PC-3 (cell line): ENCODE data around the gene FSTL3.

Experiments used
- EZH2 ChIP-seq: fragments of 300-600 bp; sonication (generic); IDR thresholded peaks from one replicate; pipeline ENCODE4 v1.6.1; 2017; ENCODE audit warnings: antibody characterized with exemption, mild to moderate bottlenecking, low read length; ENCODE audit not compliant: unreplicated experiment
- EZH2phosphoT487 ChIP-seq: fragments of 300-600 bp; sonication (generic); IDR thresholded peaks from 2 replicates; pipeline ENCODE4 v1.6.1; 2018; ENCODE audit warnings: mild to moderate bottlenecking, antibody characterized with exemption, low read length, borderline replicate concordance
- TF ChIP-seq, protein P1 (sequence below): fragments of 300-600 bp; sonication (generic); conservative IDR thresholded peaks from 2 replicates; pipeline ENCODE4 v1.5.1; 2017; ENCODE audit warnings: antibody characterized with exemption, low read depth, mild to moderate bottlenecking, low read length

DNA sequence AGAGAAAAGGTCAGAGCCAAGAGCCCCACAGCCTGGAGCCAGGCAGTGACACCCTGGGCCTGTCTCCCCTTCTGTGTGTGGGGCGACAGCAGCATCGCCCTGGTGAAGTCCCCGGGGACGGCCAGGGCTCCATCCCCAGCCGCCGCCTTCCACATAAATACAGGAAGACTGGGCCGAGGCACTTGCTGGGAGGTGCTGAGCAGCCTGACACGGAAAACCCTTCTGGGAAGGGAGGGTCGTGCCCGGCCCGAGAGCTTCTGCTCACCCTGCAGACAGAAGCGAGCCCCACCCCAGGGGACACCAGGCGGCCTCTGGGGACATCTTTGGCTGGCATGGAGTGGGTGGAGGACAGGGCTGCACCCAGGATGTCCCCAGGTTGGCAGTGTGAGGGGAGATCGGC, 31.4 kb upstream of the FSTL3 start:
- TF ChIP-seq, protein P1, sequence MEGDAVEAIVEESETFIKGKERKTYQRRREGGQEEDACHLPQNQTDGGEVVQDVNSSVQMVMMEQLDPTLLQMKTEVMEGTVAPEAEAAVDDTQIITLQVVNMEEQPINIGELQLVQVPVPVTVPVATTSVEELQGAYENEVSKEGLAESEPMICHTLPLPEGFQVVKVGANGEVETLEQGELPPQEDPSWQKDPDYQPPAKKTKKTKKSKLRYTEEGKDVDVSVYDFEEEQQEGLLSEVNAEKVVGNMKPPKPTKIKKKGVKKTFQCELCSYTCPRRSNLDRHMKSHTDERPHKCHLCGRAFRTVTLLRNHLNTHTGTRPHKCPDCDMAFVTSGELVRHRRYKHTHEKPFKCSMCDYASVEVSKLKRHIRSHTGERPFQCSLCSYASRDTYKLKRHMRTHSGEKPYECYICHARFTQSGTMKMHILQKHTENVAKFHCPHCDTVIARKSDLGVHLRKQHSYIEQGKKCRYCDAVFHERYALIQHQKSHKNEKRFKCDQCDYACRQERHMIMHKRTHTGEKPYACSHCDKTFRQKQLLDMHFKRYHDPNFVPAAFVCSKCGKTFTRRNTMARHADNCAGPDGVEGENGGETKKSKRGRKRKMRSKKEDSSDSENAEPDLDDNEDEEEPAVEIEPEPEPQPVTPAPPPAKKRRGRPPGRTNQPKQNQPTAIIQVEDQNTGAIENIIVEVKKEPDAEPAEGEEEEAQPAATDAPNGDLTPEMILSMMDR, result no peak
- no peak for TF ChIP-seq EZH2
- TF ChIP-seq EZH2phosphoT487, result no peak
